NCI-H2081 (cell line): ENCODE results near the gene SLC26A5.

Source experiments
- DNase-seq, 2 experiments: peaks; one replicate each; lab custom pipeline; 2025; lab: John Stamatoyannopoulos, UW

Gene SLC26A5

DNA sequence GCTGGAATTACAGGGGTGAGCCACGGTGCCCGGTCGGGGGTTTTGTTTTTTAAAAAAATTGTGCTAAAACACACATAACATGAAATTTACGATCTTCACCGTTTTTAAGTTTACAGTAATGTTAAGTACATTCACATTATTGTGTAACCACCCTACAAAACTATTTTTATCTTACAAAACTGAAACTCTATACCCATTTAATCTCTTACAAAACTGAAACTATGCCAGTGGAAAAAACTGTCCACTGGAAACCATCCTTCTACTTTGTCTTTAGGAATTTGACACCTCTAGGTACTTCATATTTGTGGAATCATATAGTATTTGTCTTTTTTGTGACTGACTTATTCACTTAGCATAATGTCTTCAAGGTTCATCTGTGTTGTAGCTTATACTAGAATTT is 99.6 kb downstream of the SLC26A5 start:
- no peak for DNase-seq

DNA sequence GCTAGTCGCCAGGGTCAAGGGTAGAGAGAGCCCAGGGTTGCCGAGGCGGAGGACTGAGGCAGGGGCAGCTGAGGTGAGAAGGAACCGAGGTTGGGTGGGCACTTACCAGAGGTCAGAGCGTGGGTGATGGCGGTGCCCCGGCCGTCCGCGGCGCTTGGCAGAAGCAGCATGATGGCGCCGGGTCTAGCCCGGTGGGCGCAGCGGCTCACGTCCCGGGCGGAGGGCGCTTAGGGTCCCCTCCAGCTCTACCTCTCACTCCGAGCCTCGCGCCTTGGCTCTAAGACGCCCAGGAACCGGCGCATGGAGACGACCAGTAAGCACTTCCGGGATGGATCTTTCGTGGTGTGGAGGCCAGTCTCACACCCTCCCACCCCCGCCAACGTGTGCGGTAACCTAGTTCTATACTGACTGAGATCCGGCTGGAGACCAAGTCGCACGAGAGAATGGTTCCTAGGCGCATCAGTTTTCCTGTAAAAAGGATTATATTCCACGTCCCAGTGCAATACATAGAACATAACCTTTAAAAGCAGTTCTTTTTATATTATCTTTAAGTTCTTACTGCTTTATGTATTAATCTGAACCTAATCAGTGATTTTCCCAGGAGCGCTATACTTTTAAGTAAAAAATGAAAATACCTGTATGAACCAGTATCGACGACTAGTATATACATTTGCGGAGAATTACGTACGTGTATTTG is 101.4 kb downstream of the SLC26A5 start, which contains the start of gene DNAJC2:
Gene DNAJC2, minus strand, starts transcription at position 315 of the 697 bp plus-strand sequence. Its CDS starts 145 bp downstream, at position 170.
- DNase-seq: peak; percentile 94 to 97

DNA sequence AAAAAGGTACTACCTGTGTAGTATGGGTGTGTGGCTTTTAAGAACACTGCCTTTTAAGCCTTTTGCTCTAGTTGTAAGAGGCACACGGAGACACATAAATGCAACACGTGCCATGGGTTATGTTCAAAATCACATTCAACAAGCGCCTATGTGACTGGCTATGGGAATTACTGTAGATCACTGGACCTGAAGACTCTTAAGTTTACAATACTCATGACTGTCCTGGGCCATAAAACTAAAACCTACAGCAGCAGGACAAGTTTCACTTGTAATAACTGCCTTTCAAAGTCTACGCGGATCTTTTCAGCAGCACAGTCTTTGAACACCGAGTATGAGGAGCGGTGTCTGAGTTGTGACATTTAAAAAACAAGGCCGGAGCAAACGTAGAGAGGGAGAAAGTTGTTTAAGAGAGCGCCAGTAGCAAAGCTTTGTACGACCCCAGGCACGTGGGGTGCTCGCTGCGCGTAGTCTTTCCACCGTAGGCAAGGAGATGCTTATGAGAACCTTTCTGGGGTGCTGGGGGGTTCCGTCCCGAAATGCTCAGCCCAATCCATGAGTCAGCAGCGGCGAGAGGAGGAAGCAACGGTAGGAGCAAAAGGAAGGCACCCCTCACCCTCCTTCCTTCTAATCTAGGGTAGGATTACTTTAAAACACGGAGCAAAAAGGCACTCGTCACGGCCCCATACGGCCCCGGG is 102.1 kb downstream of the SLC26A5 start:
- peak in 1 of 2 experiments; percentile 41 for DNase-seq

DNA sequence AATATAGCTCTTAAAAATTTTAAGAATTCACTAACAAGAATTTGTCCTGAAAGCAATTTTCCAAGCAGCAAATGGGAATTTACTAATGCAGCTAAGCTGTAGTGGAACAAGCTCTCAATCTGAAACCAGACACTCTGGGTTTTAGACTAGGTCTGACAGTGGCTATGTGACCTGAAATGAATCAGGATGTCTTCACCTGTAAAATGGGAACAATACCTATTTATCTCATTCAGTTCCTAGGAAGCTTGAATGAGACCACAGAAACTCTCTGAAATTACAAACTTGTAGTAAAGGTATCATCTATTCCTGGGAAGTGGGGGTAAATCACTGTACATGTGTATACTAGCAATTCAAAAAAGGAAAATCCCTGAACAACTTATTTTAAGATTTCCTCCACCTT is 102.7 kb downstream of the SLC26A5 start:
- DNase-seq: no peak

DNA sequence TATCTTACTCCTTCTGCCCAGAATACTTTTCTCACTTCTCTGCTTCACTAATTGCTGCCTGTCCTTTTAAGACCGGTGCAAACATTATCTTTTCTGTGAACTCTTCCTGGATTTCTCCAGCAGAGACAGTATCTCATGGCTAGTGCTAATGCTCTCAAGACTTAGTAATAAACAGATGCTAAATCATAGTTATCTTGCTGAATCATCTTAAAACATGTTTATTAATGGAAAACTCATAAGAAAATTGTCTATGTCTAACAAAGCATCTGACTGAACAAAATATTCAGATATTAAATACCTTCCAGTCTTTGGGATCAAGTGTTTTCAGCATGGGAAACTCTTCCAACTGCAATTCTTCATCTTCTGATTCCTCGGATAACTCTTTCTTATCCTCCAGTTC is 104.5 kb downstream of the SLC26A5 start:
- DNase-seq: no peak

DNA sequence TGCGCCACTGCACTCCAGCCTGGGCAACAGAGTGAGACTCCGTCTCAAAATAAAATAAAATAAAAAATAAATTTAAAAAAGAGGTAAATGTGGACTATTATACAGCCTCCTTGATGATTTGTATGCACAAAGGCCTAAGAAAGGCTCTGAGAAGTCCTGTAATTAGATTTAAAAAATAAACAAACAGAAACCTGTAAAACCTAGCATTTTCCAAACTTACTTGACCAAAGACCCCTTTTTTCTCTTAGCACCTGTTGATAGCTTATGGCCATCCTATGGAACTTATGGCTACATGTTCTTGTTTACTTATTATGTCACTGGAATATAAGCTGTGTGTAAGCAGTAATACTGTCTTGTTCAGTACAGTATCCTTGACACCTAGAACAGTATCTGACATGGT is 107.1 kb downstream of the SLC26A5 start:
- no peak for DNase-seq

DNA sequence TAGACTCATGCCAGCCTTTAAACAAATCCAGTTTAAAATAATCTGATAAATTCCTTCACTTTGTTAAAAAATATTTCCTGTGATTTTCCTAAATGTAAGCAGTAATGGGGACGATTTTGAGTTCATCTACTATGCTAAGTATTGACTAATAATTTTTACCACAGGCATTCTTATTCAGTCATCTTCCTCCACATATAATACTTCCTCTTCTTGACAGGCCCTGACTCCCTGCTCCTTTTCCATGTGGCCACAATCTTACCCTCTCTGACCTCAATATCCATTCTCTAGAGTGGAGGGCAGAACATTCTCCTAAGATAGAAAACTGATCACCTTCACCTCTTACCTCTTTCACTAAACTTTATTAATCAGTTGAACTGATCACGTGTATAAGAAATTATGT is 109.2 kb downstream of the SLC26A5 start:
- DNase-seq: no peak

DNA sequence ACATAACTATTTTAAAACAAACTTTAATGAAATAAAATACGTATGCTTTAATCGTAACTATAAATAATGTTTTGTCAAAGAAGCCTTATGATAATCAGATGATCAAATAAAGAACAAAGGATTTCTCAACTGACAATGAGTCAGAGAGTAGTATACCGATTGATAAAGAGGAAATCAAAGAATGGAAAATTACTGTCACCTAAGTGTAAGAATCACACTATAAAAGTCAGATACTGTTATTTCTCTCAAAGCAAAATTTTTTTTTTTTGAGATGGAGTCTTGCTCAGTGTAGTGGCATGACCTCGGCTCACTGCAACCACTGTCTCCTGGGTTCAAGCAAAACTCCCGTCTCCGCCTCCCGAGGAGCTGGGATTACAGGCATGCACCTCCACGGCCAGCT is 120.3 kb downstream of the SLC26A5 start:
- no peak for DNase-seq
